Measurements from ENCODE around the gene FHIP1A. TPM values are rescaled to one million over a fixed set of nuclear protein-coding genes. Genes with fewer than 3 reads are reported as not detected.

FHIP1A gene
- total RNA-seq, 2 experiments from 2014 or later, result 0.42 to 0.62 TPM

DNA sequence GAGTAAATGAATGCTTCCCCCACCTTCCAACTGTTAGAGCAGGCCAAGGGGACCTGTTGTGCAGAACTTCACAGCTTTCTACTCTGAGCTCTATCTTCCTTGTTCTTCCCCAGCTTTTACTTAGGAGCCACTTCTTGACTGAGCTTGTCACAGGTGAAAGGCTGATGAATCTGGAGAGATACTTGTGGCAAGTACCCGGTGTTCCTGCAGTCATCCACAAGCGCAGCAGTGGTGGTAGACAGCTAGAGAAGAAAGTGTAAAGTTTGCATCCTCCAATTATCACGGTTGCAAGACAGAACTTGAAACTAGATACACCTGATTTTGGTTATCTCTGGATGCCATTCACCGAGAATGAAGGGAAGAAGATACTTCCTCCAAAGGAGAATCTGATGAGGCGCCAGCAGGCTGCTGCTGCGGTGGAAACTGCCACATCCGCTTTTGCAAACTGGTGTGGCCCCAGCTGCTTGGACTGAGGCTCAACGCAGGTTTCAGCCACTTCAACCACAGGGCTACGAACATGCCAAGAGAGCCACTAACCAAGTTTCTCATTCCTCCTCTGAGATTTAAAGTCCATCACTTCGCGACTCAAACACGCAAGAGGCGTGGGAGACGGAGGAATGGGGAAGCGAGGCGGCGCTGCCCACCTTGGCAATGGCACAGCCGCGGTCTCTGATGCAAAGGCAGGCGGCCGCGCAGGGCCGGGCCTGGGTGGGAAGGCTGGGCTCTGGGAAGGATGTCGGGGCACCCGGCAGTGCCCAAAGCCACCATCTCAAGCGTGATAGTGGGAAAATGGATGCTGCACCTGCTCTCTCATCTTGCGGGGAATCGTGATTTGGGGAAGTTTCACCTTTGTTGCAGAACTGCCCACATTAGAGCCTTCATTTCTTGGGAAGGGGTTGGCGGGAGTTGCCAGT, 1.3 kb upstream of the FHIP1A start:
- no peaks in the 10 kb centered on the region for H3K9me3 Mint-ChIP-seq
- H3K4me1 Mint-ChIP-seq, result peaks cover 21% of the 10 kb centered on the region
- H3K27me3 Mint-ChIP-seq, result peaks cover 24% of the 10 kb centered on the region
- H3K27ac Mint-ChIP-seq, result peak overlapping the region; percentile 17
- H3K4me3 Mint-ChIP-seq, result peak overlapping the region; percentile 80
- no peaks in the 10 kb centered on the region for H3K36me3 Mint-ChIP-seq
- peak; percentile 40 for DNase-seq

DNA sequence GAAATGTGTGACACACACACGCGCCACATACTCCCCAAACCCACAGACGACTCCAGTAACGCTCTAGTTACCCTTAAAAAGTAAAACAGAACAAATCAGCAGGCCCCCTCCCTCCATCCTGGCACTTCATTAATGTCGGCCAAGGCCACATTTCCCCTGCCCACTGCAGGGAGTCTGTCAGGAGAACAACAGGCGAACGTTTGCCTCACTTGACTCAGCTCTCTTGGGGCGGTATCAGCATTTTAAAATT, 671 bp upstream of the FHIP1A start:
- no peak for DNase-seq
- Mint-ChIP-seq H3K4me3 (peak overlapping the region; percentile 80), H3K27me3 (peaks cover 24% of the 10 kb centered on the region), H3K9me3 (no peaks in the 10 kb centered on the region), H3K4me1 (peaks cover 21% of the 10 kb centered on the region), H3K27ac (peak overlapping the region; percentile 17), H3K36me3 (no peaks in the 10 kb centered on the region)

DNA sequence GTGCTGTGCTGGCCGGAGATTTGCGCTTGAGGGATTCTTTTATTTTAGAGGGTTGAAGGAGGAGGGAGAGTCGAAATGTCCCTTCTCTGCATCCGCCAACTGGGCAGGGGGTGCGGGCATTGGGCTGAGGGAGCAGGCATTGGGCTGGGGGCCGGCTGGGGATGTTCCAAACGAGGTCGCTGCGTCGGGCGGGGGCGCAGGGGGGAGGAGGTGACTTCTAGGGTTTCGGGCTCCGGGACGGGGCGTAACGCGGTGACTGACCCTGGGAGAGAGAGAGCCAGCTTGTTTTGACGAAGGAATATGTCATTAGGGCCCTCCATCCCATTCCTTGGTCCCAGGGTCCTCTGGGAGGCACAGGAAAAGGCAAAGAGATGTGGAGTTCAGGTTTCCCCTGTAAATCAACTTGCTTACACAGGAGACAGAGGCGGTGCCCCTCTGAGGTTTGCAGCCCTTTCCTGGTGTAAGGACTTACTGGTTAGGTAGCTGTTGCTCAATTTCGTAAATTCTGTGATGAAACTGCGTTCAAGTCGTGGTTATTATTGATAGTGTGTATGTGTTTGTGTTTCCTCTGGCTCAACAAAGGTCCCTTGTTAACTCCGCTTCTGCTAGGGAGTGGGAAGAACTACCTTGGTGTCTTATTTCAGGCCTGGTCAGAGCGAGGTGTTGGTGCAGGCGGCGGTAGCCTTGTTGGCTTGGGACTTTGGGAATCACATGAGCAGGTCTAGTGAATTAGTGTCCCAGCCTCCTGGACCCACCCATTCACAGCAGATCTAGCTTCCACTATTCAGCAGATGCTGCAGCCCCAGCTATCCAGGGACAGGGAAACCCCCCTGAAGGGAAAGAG, 716 bp downstream of the FHIP1A start:
- peaks cover 31% of the 10 kb centered on the region for H3K27me3 Mint-ChIP-seq
- H3K27ac Mint-ChIP-seq, result no peak overlapping the region
- no peaks in the 10 kb centered on the region for H3K9me3 Mint-ChIP-seq
- H3K36me3 Mint-ChIP-seq, result no peaks in the 10 kb centered on the region
- peaks cover 21% of the 10 kb centered on the region for H3K4me1 Mint-ChIP-seq
- DNase-seq, result peak; percentile 1
- H3K4me3 Mint-ChIP-seq, result peak overlapping the region; percentile 77

DNA sequence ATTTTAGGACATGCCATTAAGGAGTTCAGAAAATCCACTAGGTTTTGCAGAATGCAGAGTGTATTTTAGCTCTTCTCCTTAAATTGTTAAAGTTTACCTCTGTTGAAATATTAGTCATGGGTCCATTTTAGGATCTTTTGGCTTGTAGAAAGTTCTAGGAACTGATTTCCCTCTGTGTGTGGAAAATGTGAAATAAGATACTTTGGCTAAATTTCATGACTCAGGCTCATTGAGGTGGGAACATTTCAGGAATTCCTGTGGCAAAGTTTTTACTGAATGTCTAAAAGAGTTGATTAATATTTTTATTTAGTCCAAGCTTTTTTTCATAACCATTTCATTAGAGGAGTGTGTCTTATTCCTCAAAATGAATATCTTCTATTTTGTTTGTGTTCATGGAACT, 7.0 kb downstream of the FHIP1A start:
- DNase-seq, result no peak
- H3K27me3 Mint-ChIP-seq, result peaks cover 13% of the 10 kb centered on the region
- H3K4me1 Mint-ChIP-seq, result no peaks in the 10 kb centered on the region
- no peaks in the 10 kb centered on the region for H3K36me3 Mint-ChIP-seq
- H3K4me3 Mint-ChIP-seq, result no peak overlapping the region
- no peak overlapping the region for H3K27ac Mint-ChIP-seq
- H3K9me3 Mint-ChIP-seq, result no peaks in the 10 kb centered on the region

DNA sequence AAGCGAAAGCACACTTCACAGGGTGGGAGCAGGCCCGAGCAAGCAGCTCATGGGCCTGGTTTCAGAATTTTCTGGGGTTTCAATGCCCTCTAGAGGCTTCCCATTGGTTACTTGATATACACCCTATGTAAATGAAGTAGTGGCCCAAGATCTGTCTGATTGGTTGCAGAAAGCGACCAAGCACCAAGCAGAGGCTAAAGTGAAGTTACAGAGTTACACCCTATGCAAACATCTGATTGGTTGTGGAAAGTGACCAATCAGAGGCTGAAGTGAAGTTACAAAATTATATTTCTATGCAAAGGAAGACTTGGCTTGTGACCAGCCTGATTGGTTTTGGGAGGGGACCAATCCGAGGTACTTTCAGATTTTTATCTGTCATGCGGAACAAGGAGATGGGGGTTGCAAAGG, 8.2 kb downstream of the FHIP1A start:
- Mint-ChIP-seq H3K27me3 (peaks cover 11% of the 10 kb centered on the region), H3K36me3 (no peaks in the 10 kb centered on the region), H3K27ac (no peak overlapping the region), H3K9me3 (no peaks in the 10 kb centered on the region), H3K4me1 (no peaks in the 10 kb centered on the region), H3K4me3 (no peak overlapping the region)
- no peak for DNase-seq

DNA sequence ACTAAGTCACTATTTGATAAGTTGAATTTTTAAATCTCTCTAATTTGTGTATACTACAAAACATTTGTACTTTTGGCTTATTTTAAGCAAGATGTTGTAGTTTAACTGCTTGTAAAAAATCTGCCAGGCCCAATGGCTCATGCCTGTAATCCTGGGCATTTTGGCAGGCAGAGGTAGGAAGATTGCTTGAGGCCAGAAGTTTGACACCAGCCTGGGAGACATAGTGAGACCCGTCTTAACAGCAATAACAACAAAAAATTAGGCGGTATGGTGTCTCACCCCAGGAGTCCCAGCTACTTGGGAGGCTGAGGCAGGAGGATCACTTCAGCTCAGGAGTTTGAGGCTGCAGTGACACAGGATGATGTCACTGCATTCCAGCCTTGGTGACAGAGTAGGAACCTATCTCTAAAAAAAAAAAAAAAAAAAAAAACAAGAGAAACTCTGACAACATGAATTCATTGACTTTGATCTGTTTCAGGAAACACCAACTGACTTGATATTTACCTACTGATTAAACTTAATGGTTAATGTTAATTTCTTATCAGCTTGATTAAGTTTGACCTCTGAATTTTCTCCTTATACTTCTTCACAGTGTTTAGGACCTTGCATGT, 8.9 kb downstream of the FHIP1A start:
- no peak overlapping the region for H3K4me3 Mint-ChIP-seq
- no peak for DNase-seq
- no peak overlapping the region for H3K27ac Mint-ChIP-seq
- H3K27me3 Mint-ChIP-seq, result peaks cover 15% of the 10 kb centered on the region
- H3K9me3 Mint-ChIP-seq, result no peaks in the 10 kb centered on the region
- H3K36me3 Mint-ChIP-seq, result no peaks in the 10 kb centered on the region
- no peaks in the 10 kb centered on the region for H3K4me1 Mint-ChIP-seq

DNA sequence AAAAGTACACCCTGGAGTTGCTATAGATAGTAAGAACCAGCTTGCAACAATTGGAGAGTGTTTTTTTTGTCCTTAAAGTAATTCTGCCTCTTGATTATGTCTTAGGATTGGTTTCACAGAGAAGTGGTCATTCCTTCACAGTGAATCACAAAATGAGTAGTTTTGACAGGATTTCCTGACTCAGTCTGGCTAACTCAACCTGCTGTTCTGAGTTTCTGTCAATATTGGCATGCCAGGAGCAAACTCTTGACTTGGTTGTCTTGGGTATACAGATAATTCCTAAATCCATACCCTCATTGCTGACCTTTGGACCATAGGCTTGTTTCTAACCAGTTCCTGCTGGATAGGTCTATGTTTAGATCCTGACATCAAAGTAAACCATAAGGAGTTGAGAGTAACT, 9.4 kb downstream of the FHIP1A start:
- Mint-ChIP-seq H3K36me3 (no peaks in the 10 kb centered on the region), H3K27ac (no peak overlapping the region), H3K4me1 (no peaks in the 10 kb centered on the region), H3K9me3 (no peaks in the 10 kb centered on the region), H3K4me3 (no peak overlapping the region), H3K27me3 (peaks cover 15% of the 10 kb centered on the region)
- DNase-seq, result no peak

DNA sequence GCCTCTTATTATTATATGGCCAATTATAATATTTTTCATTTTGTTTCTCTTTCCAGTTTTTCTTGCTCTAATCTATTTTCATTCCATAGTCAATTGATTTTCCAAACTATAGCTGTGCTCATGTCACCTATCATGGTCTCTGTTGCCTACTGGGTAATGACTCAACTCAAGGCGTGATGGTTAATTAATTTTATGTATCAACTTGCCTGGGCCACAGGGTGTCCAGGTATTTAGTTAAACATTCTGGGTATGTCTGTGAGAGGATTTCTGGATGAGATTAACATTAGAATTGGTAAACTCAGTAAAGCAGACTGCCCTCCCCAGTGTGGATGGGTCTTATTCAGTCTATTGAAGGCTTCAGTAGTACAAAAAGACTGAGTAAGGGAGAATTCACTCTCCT, 9.9 kb downstream of the FHIP1A start:
- Mint-ChIP-seq H3K27ac (no peak overlapping the region), H3K27me3 (peaks cover 12% of the 10 kb centered on the region)

DNA sequence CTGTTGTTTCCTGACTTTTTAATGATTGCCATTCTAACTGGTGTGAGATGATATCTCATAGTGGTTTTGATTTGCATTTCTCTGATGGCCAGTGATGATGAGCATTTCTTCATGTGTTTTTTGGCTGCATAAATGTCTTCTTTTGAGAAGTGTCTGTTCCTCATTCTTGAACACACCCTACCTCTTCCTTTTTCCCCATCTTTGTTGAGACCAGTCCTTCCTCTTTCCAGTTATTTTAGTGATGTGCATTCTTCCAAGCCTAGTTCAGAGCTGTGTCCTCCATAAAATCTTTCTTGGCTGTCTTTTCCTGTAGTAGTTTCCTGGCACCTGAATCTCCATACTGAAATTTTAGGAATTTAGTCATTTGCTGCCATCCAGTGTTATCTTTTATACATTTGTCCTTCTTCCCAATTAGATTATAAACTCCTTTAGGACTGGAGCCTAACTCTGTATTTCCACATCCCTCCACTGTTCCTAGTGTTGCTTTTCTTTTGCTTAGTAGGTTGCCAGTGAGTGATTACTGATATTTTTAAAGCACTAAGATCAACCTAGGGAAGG, 11.4 kb downstream of the FHIP1A start:
- H3K9me3 Mint-ChIP-seq, result no peaks in the 10 kb centered on the region
- H3K36me3 Mint-ChIP-seq, result no peaks in the 10 kb centered on the region
- no peaks in the 10 kb centered on the region for H3K4me1 Mint-ChIP-seq
- peaks cover 13% of the 10 kb centered on the region for H3K27me3 Mint-ChIP-seq
- no peak overlapping the region for H3K4me3 Mint-ChIP-seq
- H3K27ac Mint-ChIP-seq, result no peak overlapping the region
- no peak for DNase-seq

More for the DNA sequence above, 9.9 kb downstream of the FHIP1A start:
- Mint-ChIP-seq H3K4me3 (no peak overlapping the region), H3K9me3 (no peaks in the 10 kb centered on the region), H3K4me1 (no peaks in the 10 kb centered on the region), H3K36me3 (no peaks in the 10 kb centered on the region)
- no peak for DNase-seq

DNA sequence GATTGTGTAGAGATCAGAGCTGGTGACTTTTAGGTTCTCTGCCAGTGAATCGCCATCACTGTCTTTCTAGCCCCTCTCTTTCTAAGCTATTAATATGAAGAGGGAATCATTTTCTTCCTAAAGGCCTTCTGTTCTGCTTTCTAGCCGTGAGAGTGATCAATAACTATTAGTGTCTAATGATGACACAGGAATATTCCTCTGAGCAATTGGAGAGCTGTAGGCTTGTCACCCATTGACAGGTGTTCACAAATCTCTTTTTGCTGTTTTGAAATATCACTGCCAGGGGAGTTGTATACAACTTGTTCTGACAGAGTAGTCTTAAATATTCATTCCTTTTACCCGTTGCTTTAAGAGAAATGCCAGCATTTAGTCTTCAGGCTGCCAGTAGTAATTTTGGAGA, 13.9 kb downstream of the FHIP1A start:
- no peak overlapping the region for H3K27ac Mint-ChIP-seq
- H3K36me3 Mint-ChIP-seq, result no peaks in the 10 kb centered on the region
- no peak overlapping the region for H3K4me3 Mint-ChIP-seq
- H3K4me1 Mint-ChIP-seq, result no peaks in the 10 kb centered on the region
- peaks cover 13% of the 10 kb centered on the region for H3K27me3 Mint-ChIP-seq
- DNase-seq, result no peak
- no peaks in the 10 kb centered on the region for H3K9me3 Mint-ChIP-seq

DNA sequence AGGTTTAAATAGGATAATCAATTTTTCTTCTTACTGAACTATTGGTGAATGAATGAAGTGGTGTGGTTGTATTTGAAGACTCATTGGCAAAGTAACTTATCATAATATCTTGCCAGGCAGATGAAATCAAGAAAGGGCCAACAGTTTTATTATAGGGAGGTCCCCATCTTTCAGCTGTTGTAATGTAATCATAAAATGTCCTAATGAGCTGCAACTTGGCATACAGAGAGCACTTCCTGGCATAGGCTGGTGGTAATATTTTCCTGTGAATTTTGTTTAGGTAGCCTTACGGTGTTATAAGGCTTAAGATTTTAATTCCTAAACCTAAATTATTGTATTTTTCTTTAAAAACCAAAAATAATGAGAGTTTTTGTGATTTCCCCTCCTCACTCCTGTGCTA, 17.5 kb downstream of the FHIP1A start:
- DNase-seq, result no peak
- Mint-ChIP-seq H3K4me3 (no peak overlapping the region), H3K9me3 (no peaks in the 10 kb centered on the region), H3K36me3 (no peaks in the 10 kb centered on the region), H3K27ac (no peak overlapping the region), H3K4me1 (peaks cover 5% of the 10 kb centered on the region), H3K27me3 (peaks cover 23% of the 10 kb centered on the region)

DNA sequence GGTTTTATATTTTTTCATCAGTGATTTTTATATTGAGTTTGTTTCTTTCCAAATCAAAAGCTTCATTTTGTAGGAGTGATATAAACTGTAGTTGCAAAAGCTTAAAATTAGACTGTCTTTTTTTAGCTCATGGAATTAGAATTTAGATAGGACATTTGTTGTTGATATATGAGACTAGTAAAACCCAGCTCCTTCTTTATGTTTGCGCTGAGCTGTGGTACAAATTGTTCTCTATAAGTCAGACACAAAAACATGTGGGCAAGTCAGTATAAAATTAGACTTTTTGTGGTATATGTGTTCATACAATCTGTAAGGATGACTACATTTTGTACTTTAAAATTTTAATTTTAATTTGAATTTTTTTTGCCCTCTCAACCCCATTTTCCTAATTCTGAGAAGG, 18.3 kb downstream of the FHIP1A start:
- Mint-ChIP-seq H3K4me1 (peaks cover 5% of the 10 kb centered on the region), H3K27ac (no peak overlapping the region), H3K27me3 (peaks cover 19% of the 10 kb centered on the region), H3K36me3 (no peaks in the 10 kb centered on the region), H3K4me3 (no peak overlapping the region), H3K9me3 (no peaks in the 10 kb centered on the region)
- no peak for DNase-seq

DNA sequence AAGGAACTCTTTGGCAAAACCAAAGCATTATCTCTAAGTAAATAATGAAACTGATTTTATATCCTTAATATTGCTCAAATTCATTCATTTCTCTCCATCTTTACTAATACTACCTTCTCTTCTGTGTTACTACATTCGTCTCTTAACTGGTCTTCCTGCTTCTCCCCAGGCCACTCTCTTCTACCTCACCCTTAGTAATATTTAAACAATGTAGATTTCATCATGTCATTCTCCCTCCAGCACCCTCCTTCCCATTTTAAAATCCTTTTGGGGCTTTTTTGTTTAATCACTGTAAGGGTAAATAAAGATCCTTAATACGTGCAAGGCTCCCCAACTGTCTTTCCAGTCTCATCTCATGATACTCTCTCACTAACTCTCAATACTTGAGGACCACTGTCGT, 19.4 kb downstream of the FHIP1A start:
- Mint-ChIP-seq H3K4me3 (no peak overlapping the region), H3K27me3 (peaks cover 15% of the 10 kb centered on the region), H3K4me1 (peaks cover 5% of the 10 kb centered on the region), H3K9me3 (no peaks in the 10 kb centered on the region), H3K36me3 (no peaks in the 10 kb centered on the region), H3K27ac (no peak overlapping the region)
- DNase-seq, result no peak

DNA sequence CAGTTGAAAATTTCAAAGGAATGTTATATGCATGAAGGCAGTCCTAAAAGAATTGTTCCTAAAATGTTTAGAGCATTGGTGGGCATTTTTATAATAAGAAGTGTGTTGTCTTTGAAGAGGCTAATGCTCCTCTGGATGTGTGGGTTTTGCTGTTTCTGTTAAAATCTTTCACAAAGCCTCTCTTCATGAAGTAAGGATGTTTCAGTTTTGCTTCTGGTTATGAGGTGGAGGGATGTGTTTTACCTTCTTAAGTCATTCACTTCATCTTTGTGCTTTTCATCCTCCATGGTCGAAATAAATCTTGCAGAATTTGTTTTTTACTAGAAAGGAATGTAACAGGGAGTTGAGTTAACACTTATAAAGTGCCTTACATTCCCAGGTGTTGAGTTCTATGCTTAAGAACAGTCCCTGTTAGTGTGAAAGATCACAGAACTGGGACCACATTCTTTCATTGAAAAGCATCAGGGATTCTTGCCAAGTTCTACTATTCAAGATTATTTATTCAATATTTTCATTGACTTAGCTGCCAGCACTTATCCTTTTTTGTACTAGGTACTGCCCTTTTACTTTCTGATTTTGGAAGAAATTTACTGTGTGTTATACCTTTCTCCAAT, 21.1 kb downstream of the FHIP1A start:
- Mint-ChIP-seq H3K4me3 (no peak overlapping the region), H3K4me1 (peaks cover 5% of the 10 kb centered on the region), H3K27ac (no peak overlapping the region), H3K27me3 (peaks cover 10% of the 10 kb centered on the region), H3K9me3 (no peaks in the 10 kb centered on the region), H3K36me3 (no peaks in the 10 kb centered on the region)
- DNase-seq, result no peak
